ENCODE measurements around the gene NOC2L.
A peak's percentile ranks its signal among the peaks of the same experiment; 100 is the strongest.

DNA sequence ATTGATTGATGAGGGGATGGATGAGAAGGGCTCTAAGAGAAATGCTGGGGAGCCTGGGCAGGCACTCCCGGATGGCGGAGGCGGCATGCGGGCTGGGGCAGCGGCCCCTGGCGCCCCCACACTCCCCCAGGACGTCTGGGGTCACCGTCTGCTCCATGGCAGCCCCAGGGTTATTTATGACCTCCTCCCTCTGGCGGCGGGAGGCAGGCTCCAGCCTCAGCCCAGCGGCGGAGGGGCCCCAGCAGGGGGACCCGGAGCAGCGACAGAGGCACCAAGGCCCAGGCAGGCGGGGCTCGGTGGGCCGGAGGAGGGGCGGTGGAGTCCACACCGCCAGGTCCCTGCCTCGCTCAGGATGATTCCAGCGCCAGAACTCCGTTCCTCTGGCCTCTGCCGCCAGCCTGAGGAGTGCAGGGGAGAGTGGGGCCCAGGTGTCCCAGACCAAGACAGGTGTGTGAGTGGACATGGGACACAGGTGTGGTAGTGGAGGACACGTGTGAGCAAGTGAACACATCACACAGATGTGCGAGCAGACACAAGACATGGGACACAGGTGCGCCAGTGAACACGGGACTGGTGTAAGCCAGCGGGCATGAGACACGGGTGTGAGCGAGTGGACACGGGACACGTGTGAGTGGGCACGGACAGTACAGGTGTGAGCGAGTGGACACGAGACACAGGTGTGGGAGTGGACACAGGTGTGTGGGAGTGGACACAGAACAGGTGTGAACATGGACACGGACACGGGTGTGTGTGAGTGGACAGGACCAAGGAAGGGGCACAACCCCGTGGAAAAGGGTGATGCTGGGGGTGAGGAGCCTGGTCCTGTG is 37.8 kb downstream of the NOC2L start:
- no peak for TF ChIP-seq POLR2A (IDR thresholded peaks at IDR 0.05)
- TF ChIP-seq, protein P1, sequence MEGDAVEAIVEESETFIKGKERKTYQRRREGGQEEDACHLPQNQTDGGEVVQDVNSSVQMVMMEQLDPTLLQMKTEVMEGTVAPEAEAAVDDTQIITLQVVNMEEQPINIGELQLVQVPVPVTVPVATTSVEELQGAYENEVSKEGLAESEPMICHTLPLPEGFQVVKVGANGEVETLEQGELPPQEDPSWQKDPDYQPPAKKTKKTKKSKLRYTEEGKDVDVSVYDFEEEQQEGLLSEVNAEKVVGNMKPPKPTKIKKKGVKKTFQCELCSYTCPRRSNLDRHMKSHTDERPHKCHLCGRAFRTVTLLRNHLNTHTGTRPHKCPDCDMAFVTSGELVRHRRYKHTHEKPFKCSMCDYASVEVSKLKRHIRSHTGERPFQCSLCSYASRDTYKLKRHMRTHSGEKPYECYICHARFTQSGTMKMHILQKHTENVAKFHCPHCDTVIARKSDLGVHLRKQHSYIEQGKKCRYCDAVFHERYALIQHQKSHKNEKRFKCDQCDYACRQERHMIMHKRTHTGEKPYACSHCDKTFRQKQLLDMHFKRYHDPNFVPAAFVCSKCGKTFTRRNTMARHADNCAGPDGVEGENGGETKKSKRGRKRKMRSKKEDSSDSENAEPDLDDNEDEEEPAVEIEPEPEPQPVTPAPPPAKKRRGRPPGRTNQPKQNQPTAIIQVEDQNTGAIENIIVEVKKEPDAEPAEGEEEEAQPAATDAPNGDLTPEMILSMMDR (IDR thresholded peaks at IDR 0.05 in 4 of 5, conservative IDR thresholded peaks at IDR 0.05 in 1 of 5), result peak; percentile 34 to 74 (median 55)

All from gastrocnemius medialis (tissue), 4 donors.